SK-N-SH treated with all-trans-retinoic acid at 6 μM for 48 hours (cell line): ENCODE measurements around the gene USP22.

ENCODE experiments used
- ATAC-seq: fragments of 200-7000 bp; cut with Tn5 transposase; 3 replicates; pipeline ENCODE4 v1.9.1; 2020; ENCODE audit warnings: mild to moderate bottlenecking, moderate library complexity
- BACH2 ChIP-seq: fragments of 250-450 bp; sonication (Bioruptor Pico); IDR thresholded peaks from 2 replicates; pipeline ENCODE4 v1.9.0; 2021; ENCODE audit warnings: mild to moderate bottlenecking, borderline replicate concordance
- CREB5 ChIP-seq: fragments of 250-450 bp; sonication (Bioruptor Pico); IDR thresholded peaks from 2 replicates; pipeline ENCODE4 v1.5.1; 2020; ENCODE audit warnings: low read depth, mild to moderate bottlenecking, moderate library complexity
- CSRNP3 ChIP-seq: fragments of 250-450 bp; sonication (Bioruptor Pico); IDR thresholded peaks from 2 replicates; pipeline ENCODE4 v1.5.1; 2021; ENCODE audit warnings: mild to moderate bottlenecking, moderate library complexity
- ISL1 ChIP-seq: fragments of 250-450 bp; sonication (Bioruptor Pico); IDR thresholded peaks from 2 replicates; pipeline ENCODE4 v2.1.2; 2022; ENCODE audit warnings: mild to moderate bottlenecking, moderate library complexity
- OSR1 ChIP-seq: fragments of 250-450 bp; sonication (Bioruptor Pico); IDR thresholded peaks from 2 replicates; pipeline ENCODE4 v1.8.0; 2022; ENCODE audit warnings: moderate library complexity, mild to moderate bottlenecking, inconsistent platforms
- PATZ1 ChIP-seq: fragments of 250-450 bp; sonication (Bioruptor Pico); IDR thresholded peaks from 2 replicates; pipeline ENCODE4 v1.8.0; 2020; ENCODE audit warnings: mild to moderate bottlenecking, moderate library complexity, borderline replicate concordance
- POU6F1 ChIP-seq: fragments of 250-450 bp; sonication (Bioruptor Pico); IDR thresholded peaks from 2 replicates; pipeline ENCODE4 v1.8.0; 2021; ENCODE audit warnings: low read depth, mild to moderate bottlenecking, moderate library complexity, borderline replicate concordance
- PPARA ChIP-seq: fragments of 250-450 bp; sonication (Bioruptor Pico); IDR thresholded peaks from 2 replicates; pipeline ENCODE4 v1.5.0; 2020; ENCODE audit warnings: mild to moderate bottlenecking, borderline replicate concordance
- SNAI2 ChIP-seq: fragments of 250-450 bp; sonication (Bioruptor Pico); IDR thresholded peaks from 2 replicates; pipeline ENCODE4 v1.5.0; 2020; ENCODE audit warnings: mild to moderate bottlenecking, moderate library complexity
- TSHZ2 ChIP-seq: fragments of 250-450 bp; sonication (Bioruptor Pico); IDR thresholded peaks from 2 replicates; pipeline ENCODE4 v1.5.0; 2020; ENCODE audit warnings: mild to moderate bottlenecking, moderate library complexity
- ZFP3 ChIP-seq: fragments of 250-450 bp; sonication (Bioruptor Pico); IDR thresholded peaks from 2 replicates; pipeline ENCODE4 v1.5.0; 2020; ENCODE audit warnings: mild to moderate bottlenecking, moderate library complexity
- ZNF565 ChIP-seq: fragments of 450-650 bp; formaldehyde crosslinking; conservative IDR thresholded peaks from 2 replicates; pipeline ENCODE4 v1.5.0; 2020; ENCODE audit warnings: low read depth, mild to moderate bottlenecking, moderate library complexity
- ZNF70 ChIP-seq: fragments of 450-650 bp; formaldehyde crosslinking; IDR thresholded peaks from 2 replicates; pipeline ENCODE4 v1.5.0; 2020; ENCODE audit warnings: mild to moderate bottlenecking, moderate library complexity
- ZNF8 ChIP-seq: fragments of 450-650 bp; formaldehyde crosslinking; IDR thresholded peaks from 2 replicates; pipeline ENCODE4 v1.5.0; 2020; ENCODE audit warnings: mild to moderate bottlenecking, moderate library complexity

Gene USP22

GRCh38 chr17:21017861-21018260 lies 24.9 kb downstream of the USP22 start:
- TF ChIP-seq PPARA (CRISPR knock-in tag) (no peak), TSHZ2 (CRISPR knock-in tag) (no peak), PATZ1 (CRISPR knock-in tag) (no peak), POU6F1 (no peak), OSR1 (CRISPR knock-in tag) (no peak), CREB5 (CRISPR knock-in tag) (no peak), CSRNP3 (CRISPR knock-in tag) (no peak), ZNF8 (no peak), ISL1 (CRISPR knock-in tag) (no peak), ZFP3 (CRISPR knock-in tag) (no peak), ZNF70 (no peak)
- TF ChIP-seq, all 23 proteins: peak for 0
- no peak for ATAC-seq

GRCh38 chr17:21017256-21017655 lies 25.6 kb downstream of the USP22 start:
- no peak for ATAC-seq
- no peak for TF ChIP-seq OSR1 (CRISPR knock-in tag)
- TF ChIP-seq CREB5 (CRISPR knock-in tag) = no peak
- no peak for TF ChIP-seq PATZ1 (CRISPR knock-in tag)

- no peak for ATAC-seq
- TF ChIP-seq TSHZ2 (CRISPR knock-in tag) = no peak
- TF ChIP-seq POU6F1 = no peak
- no peak for TF ChIP-seq BACH2 (CRISPR knock-in tag)
- TF ChIP-seq CSRNP3 (CRISPR knock-in tag) = no peak
- TF ChIP-seq ZFP3 (CRISPR knock-in tag) = no peak
- TF ChIP-seq ZNF565 (CRISPR knock-in tag) = no peak
- no peak for TF ChIP-seq OSR1 (CRISPR knock-in tag)
- no peak for TF ChIP-seq ZNF8
- TF ChIP-seq SNAI2 (CRISPR knock-in tag) = no peak
These were observed 26.0 kb downstream of the USP22 start for GRCh38 chr17:21016826-21017225.
